Gastroesophageal sphincter (tissue), 2 donors: Measurements from ENCODE around the gene SASS6.

Experiments used
- EP300 ChIP-seq: sonication (generic); formaldehyde crosslinking; IDR thresholded peaks from one replicate; pipeline ENCODE4 v1.6.1; 2017; ENCODE audit warnings: antibody characterized with exemption, mild to moderate bottlenecking
- POLR2A ChIP-seq, 2 donors: fragments of 450-650 bp; IDR thresholded peaks; one replicate each; pipeline ENCODE4 v1.6.1; 2017; ENCODE audit warnings: antibody characterized with exemption in 2 of 2, mild to moderate bottlenecking in 2 of 2, moderate library complexity in 1 of 2

GRCh38 chr1:100039591-100039990, 93.1 kb downstream of the SASS6 start:
- no peak for TF ChIP-seq EP300
- TF ChIP-seq POLR2A (IDR thresholded peaks at IDR 0.05) = no peak
